HG03196 (cell line): Measurements from ENCODE around the gene IL2RA.
"Not testable (repeated sequence)": the region's sequence is repeated elsewhere in the genome, so short reads cannot be mapped to it uniquely, and the experiment has no call there.

Experiments used
- ATAC-seq: cut with Tn5 transposase; IDR thresholded peaks from one replicate; pipeline ENCODE4 v1.9.1; 2021; ENCODE audit not compliant: unreplicated experiment

IL2RA gene

DNA sequence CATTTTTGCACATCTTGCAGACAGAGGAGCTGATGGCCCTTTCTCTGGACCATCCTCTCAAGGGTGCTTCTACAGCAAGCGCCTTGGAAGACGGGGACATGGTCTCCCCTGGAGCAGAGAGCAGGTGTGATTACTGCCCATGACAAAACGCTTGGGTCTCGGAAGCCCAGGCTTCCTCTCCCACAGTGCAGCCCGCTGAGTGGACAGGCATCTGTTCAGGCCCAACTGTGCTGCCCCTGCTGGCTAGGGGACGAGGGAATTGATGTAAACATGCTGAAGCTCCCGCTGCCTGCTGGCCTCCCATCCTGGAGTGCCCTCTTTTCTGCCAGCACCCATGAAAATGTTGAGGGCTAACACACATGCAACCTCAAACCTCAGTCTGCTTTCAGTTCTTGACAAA is 99.1 kb downstream of the IL2RA start:
- ATAC-seq, result no peak

DNA sequence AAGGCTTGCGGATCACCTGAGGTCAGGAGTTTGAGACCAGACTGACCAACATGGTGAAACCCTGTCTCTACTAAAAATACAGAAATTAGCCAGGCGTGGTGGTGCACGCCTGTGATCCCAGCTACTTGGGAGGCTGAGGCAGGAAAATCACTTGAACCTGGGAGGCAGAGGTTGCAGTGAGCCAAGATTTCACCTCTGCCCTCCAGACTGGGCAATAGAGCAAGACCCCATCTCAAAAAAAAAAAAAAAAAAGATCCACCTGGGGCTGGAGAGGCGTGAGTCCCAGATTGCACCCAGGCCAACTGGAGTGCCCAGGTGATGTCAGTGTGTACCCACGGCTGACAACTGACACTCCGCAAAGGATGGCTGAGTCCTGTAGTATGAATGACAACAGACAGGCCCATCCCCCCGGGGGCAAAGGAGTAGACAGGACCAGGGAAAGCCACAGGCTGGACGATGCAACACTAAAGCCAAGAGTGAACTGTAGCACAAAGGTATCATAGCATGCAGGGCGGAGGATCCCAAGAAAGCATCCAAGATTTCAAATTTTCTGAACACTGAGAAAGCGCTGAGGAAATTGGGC is 99.7 kb downstream of the IL2RA start:
- ATAC-seq, result not testable (repeated sequence)

GRCh38 chr10:5961405-5962100 is 100.6 kb downstream of the IL2RA start:
- ATAC-seq, result no peak

DNA sequence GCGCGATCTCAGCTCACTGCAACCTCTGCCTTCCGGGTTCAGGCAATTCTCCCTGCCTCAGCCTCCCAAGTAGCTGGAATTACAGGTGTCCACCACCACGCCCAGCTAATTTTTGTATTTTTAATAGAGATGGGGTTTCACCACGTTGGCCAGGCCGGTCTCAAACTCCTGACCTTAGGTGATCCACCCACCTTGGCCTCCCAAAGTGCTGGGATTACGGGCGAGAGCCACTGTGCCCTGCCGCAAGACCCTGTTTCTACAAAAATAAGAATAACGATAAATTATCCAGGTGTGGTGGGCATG is 101.2 kb downstream of the IL2RA start:
- ATAC-seq, result not testable (repeated sequence)
